ENCODE data around the gene FLOT1.

DNA sequence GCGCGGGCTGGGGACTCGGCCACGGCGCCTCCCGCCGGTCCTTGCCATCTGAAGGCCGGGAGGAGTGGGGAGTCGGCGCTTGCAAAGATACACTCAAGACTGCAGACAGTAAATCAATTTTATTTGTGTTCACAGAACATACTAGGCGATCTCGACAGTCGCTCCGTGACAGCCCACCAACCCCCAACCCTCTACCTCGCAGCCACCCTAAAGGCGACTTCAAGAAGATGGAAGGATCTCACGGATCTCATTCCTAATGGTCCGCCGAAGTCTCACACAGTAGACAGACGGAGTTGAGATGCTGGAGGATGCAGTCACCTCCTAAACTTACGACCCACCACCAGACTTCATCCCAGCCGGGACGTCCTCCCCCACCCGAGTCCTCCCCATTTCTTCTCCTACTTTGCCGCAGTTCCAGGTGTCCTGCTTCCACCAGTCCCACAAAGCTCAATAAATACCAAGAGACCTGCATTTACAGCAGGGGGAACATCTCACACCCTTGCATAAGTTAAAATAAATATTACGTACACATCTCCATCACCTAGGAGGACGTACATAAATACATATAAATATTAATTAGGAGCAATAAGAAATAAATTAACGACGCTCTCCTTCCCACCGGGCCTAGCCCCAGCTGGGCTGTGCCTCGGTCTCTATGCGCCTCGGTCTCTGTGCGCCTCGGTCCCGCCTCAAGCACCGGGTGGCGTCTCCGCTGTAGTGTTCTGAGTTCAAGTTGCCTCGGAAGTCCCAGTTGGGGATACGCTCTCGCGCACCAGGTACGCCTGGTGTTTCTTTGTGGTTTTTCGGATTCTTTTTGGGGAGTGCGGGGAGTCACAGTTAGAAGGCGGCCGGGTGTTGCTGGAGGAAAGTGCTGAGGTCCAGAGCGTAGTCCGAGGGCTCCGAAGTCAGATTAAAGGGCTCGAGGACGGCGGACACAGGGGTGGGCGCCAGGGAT lies 889 bp upstream of the FLOT1 start:
- TF ChIP-seq, protein P1, sequence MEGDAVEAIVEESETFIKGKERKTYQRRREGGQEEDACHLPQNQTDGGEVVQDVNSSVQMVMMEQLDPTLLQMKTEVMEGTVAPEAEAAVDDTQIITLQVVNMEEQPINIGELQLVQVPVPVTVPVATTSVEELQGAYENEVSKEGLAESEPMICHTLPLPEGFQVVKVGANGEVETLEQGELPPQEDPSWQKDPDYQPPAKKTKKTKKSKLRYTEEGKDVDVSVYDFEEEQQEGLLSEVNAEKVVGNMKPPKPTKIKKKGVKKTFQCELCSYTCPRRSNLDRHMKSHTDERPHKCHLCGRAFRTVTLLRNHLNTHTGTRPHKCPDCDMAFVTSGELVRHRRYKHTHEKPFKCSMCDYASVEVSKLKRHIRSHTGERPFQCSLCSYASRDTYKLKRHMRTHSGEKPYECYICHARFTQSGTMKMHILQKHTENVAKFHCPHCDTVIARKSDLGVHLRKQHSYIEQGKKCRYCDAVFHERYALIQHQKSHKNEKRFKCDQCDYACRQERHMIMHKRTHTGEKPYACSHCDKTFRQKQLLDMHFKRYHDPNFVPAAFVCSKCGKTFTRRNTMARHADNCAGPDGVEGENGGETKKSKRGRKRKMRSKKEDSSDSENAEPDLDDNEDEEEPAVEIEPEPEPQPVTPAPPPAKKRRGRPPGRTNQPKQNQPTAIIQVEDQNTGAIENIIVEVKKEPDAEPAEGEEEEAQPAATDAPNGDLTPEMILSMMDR (IDR thresholded peaks at IDR 0.05; ENCODE audit: low read length): no peak
- TF ChIP-seq EZH2phosphoT487 (IDR thresholded peaks at IDR 0.05; ENCODE audit: low read length) (no peak), EZH2 (optimal IDR thresholded peaks at IDR 0.05; ENCODE audit: low read depth, low read length) (no peak)
